ENCODE data around the gene SPP2.

The SPP2 gene

DNA sequence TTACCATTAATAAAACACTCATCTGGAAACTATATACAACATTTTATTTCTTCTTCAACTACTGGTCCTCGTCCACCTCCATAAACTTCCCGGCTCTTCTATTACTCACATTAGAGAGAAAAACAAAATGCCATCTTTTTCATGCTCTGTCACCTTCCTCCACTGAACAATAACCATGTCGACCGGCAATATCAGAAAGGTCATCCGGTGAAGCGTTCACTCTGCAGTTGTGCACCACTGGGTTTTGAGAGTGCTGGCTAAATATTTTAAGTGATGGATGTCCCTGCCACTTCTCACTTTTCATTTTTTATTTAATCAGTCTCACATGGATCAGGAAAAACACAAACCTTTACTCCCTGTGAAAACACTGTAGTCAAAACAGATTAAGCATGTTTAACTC, 48.2 kb downstream of the SPP2 start:
- H3K4me3 ChIP-seq (replicated peaks; ENCODE audit: insufficient read depth, low read length) = no peak overlapping the region
- DNase-seq (ENCODE audit: low read depth in 1 of 2, low spot score in 1 of 2) = no peak
- no peak for TF ChIP-seq POLR2AphosphoS5 (IDR thresholded peaks at IDR 0.05; ENCODE audit: low read depth)
- no peak for TF ChIP-seq GABPA (IDR thresholded peaks at IDR 0.05; ENCODE audit: low read depth)
- TF ChIP-seq, protein P1, sequence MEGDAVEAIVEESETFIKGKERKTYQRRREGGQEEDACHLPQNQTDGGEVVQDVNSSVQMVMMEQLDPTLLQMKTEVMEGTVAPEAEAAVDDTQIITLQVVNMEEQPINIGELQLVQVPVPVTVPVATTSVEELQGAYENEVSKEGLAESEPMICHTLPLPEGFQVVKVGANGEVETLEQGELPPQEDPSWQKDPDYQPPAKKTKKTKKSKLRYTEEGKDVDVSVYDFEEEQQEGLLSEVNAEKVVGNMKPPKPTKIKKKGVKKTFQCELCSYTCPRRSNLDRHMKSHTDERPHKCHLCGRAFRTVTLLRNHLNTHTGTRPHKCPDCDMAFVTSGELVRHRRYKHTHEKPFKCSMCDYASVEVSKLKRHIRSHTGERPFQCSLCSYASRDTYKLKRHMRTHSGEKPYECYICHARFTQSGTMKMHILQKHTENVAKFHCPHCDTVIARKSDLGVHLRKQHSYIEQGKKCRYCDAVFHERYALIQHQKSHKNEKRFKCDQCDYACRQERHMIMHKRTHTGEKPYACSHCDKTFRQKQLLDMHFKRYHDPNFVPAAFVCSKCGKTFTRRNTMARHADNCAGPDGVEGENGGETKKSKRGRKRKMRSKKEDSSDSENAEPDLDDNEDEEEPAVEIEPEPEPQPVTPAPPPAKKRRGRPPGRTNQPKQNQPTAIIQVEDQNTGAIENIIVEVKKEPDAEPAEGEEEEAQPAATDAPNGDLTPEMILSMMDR (IDR thresholded peaks at IDR 0.05; ENCODE audit: insufficient read depth, low read length) = no peak
- no peak for TF ChIP-seq SPI1 (IDR thresholded peaks at IDR 0.05; ENCODE audit: borderline replicate concordance, low read depth)
- TF ChIP-seq, protein P2, sequence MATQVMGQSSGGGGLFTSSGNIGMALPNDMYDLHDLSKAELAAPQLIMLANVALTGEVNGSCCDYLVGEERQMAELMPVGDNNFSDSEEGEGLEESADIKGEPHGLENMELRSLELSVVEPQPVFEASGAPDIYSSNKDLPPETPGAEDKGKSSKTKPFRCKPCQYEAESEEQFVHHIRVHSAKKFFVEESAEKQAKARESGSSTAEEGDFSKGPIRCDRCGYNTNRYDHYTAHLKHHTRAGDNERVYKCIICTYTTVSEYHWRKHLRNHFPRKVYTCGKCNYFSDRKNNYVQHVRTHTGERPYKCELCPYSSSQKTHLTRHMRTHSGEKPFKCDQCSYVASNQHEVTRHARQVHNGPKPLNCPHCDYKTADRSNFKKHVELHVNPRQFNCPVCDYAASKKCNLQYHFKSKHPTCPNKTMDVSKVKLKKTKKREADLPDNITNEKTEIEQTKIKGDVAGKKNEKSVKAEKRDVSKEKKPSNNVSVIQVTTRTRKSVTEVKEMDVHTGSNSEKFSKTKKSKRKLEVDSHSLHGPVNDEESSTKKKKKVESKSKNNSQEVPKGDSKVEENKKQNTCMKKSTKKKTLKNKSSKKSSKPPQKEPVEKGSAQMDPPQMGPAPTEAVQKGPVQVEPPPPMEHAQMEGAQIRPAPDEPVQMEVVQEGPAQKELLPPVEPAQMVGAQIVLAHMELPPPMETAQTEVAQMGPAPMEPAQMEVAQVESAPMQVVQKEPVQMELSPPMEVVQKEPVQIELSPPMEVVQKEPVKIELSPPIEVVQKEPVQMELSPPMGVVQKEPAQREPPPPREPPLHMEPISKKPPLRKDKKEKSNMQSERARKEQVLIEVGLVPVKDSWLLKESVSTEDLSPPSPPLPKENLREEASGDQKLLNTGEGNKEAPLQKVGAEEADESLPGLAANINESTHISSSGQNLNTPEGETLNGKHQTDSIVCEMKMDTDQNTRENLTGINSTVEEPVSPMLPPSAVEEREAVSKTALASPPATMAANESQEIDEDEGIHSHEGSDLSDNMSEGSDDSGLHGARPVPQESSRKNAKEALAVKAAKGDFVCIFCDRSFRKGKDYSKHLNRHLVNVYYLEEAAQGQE (IDR thresholded peaks at IDR 0.05; ENCODE audit: insufficient replicate concordance, low read depth) = no peak
- H3K27me3 ChIP-seq (ENCODE audit: insufficient read depth, poor library complexity, severe bottlenecking) = no peaks in the 10 kb centered on the region
- H3K27ac ChIP-seq (replicated peaks) = no peak overlapping the region

DNA sequence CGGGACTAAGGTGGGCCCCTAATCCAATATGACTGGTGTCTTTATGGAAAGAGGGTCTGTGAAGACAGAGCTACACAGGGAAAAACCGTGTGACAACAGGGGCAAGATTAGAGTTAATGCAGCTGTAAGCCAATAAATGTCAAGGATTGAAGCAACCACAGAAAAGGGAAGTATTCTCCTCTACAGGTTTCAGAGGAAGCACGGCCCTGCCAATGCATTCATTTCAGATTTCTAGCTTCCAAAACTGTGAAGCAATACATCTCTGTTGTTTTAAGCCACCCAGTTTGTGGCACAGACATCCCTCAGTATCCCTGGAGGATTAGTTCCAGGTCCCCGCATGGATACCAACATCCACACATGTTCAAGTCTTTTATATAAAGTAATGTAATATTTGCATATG, 48.8 kb downstream of the SPP2 start:
- H3K4me3 ChIP-seq (replicated peaks; ENCODE audit: insufficient read depth, low read length) = no peak overlapping the region
- H3K27ac ChIP-seq (replicated peaks) = no peak overlapping the region
- DNase-seq (ENCODE audit: low read depth in 1 of 2, low spot score in 1 of 2) = peak in 1 of 2 experiments; percentile 15
- H3K27me3 ChIP-seq (ENCODE audit: insufficient read depth, poor library complexity, severe bottlenecking) = no peaks in the 10 kb centered on the region
- no peak for TF ChIP-seq GABPA (IDR thresholded peaks at IDR 0.05; ENCODE audit: low read depth)
- no peak for TF ChIP-seq SPI1 (IDR thresholded peaks at IDR 0.05; ENCODE audit: borderline replicate concordance, low read depth)
- TF ChIP-seq, protein P1 (IDR thresholded peaks at IDR 0.05; ENCODE audit: insufficient read depth, low read length) = no peak
- TF ChIP-seq, protein P2 (IDR thresholded peaks at IDR 0.05; ENCODE audit: insufficient replicate concordance, low read depth) = no peak
- TF ChIP-seq POLR2AphosphoS5 (IDR thresholded peaks at IDR 0.05; ENCODE audit: low read depth) = no peak

DNA sequence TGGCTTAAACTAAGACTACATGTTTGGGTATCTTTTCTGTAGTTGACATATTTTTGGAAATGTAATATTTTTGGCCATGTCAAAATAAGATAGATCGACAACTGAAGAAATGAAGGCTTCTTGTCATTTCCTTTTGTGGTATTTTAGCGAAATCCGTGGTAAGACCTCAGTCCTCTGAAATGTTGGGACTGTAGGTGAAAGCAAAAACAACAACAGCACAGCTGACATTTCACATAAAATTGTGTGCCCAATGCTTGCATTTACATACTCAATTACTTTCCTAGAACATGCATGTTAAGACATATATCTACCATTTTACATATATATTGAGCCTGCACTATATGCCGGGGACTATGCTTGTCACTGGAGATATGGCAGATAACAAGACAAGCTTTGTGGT, 50.2 kb downstream of the SPP2 start:
- Histone ChIP-seq H3K4me3 (replicated peaks; ENCODE audit: insufficient read depth, low read length) (no peak overlapping the region), H3K27me3 (ENCODE audit: insufficient read depth, poor library complexity, severe bottlenecking) (no peaks in the 10 kb centered on the region), H3K27ac (replicated peaks) (no peak overlapping the region)
- no peak for DNase-seq (ENCODE audit: low read depth in 1 of 2, low spot score in 1 of 2)
- TF ChIP-seq POLR2AphosphoS5 (IDR thresholded peaks at IDR 0.05; ENCODE audit: low read depth) = no peak
- TF ChIP-seq GABPA (IDR thresholded peaks at IDR 0.05; ENCODE audit: low read depth) = no peak
- TF ChIP-seq SPI1 (IDR thresholded peaks at IDR 0.05; ENCODE audit: borderline replicate concordance, low read depth) = no peak
- TF ChIP-seq, protein P1 (IDR thresholded peaks at IDR 0.05; ENCODE audit: insufficient read depth, low read length) = no peak
- TF ChIP-seq, protein P2 (IDR thresholded peaks at IDR 0.05; ENCODE audit: insufficient replicate concordance, low read depth) = no peak
